ENCODE data around the gene SGSM2.

Gene SGSM2

DNA sequence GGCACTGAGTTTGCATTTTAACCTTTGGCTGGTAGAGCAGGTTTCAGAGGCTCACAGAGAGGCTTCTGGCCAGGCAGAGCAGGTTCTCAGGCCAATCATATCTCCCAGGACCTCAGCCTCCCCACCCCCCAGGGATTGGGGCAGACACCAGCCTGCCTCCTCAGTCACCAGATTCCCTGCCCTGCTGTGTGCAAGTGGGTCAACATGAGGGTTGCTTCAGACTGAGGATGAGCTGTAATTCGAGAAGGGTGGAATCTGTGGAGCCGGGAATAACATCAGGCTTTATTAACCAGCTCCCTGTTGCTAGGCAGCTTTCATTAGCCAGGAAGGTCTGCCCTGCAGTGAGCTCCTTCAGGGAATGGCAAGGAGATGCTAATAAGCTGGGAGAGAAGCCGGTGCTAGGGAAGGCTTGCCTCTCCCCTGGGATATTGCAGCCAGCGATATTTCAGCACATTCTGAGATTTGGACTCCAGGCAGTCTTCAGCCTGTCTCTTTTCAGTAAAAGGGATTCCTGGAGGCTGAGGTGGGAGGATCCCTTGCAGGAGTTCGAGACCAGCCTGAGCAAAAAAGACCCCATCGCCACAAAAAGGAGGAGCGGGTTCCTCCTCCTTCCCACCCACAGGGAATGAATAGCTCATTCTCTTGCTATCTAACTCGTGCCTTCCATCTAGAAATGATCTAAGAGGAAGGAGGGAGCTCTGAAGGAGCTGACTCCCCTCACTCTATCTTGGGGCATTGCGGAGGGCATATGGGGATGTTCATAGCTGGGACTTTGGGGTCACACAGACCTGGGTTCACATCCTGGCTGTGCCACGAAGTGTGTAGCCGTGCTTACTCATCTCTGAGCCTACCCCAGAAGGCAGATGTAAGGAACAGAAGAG is 10.7 kb downstream of the SGSM2 start:
- TF ChIP-seq CTCF (conservative IDR thresholded peaks at IDR 0.05; ENCODE audit: control insufficient read depth, insufficient read depth, low read depth, low read length) = no peak
- peak; percentile 93 for DNase-seq (ENCODE audit: low read depth)
- no peak overlapping the region for H3K4me3 ChIP-seq (ENCODE audit: control insufficient read depth, low read depth, low read length)

GRCh38 chr17:2351269-2351668 is 14.0 kb downstream of the SGSM2 start:
- no peak for TF ChIP-seq CTCF (conservative IDR thresholded peaks at IDR 0.05; ENCODE audit: control insufficient read depth, insufficient read depth, low read depth, low read length)
- H3K4me3 ChIP-seq (ENCODE audit: control insufficient read depth, low read depth, low read length) = no peak overlapping the region
- DNase-seq (ENCODE audit: low read depth) = no peak

DNA sequence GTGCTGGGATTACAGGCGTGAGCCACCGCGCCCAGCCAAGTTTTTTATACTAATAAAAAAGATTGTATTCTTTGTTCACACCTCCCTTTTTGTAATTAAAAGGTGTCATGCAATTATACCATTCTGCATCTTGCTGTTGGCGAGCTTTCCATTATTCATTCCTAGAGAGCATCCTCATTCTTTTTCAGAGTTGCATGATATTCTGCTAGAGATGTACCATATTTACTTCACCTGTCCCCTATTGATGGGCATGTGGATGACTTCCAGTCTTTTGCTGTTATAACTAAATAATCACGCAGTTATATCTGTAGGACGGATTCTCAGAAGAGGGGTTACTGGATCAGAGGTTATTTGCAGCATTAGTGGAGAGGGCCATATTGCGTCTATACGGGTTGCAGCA is 17.0 kb downstream of the SGSM2 start:
- no peak overlapping the region for H3K4me3 ChIP-seq (ENCODE audit: control insufficient read depth, low read depth, low read length)
- no peak for TF ChIP-seq CTCF (conservative IDR thresholded peaks at IDR 0.05; ENCODE audit: control insufficient read depth, insufficient read depth, low read depth, low read length)
- no peak for DNase-seq (ENCODE audit: low read depth)

DNA sequence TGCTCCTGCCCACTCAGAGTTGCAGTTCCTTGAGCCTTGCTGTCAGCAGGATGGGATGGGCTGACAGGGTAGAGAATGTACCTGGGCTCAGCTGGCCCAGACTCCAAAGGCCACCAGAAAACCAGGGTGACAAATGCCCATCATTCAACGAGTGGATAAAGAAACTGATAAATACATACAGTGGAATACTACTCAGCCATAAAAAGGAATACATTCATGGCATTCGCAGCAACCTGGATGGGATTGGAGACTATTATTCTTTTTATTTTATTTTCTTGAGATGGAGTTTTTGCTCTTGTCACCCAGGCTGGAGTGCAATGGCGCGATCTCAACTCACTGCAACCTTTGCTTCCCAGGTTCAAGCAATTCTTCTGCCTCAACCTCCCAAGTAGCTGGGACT is 19.9 kb downstream of the SGSM2 start:
- H3K4me3 ChIP-seq (ENCODE audit: control insufficient read depth, low read depth, low read length) = no peak overlapping the region
- no peak for DNase-seq (ENCODE audit: low read depth)
- TF ChIP-seq CTCF (conservative IDR thresholded peaks at IDR 0.05; ENCODE audit: control insufficient read depth, insufficient read depth, low read depth, low read length) = no peak

DNA sequence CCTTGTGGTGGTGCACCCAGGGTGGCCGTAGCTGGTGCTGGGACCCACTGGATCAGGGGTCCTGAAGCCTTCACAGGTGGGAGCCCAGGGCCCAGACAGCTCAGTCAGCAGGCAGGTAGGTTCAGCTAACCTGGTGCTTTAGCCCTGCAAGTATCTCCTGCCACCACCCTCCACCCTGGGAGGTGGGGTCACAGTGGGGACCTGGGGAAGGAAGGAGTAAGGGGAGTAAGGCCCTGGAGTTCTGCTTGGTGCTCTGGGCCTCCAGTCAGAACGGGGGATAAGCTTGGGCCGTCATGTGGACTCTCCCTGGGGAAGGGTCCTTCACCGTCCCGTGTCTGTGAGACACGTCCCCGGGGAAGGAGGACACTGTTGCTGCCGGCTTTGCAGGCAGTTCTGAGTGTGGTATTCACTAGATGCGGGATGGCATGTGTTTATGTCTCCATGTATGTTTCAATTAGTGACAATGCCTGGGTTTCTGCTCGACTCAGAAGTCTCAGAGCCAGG is 20.7 kb downstream of the SGSM2 start:
- no peak for DNase-seq (ENCODE audit: low read depth)
- no peak overlapping the region for H3K4me3 ChIP-seq (ENCODE audit: control insufficient read depth, low read depth, low read length)
- TF ChIP-seq CTCF (conservative IDR thresholded peaks at IDR 0.05; ENCODE audit: control insufficient read depth, insufficient read depth, low read depth, low read length) = no peak

DNA sequence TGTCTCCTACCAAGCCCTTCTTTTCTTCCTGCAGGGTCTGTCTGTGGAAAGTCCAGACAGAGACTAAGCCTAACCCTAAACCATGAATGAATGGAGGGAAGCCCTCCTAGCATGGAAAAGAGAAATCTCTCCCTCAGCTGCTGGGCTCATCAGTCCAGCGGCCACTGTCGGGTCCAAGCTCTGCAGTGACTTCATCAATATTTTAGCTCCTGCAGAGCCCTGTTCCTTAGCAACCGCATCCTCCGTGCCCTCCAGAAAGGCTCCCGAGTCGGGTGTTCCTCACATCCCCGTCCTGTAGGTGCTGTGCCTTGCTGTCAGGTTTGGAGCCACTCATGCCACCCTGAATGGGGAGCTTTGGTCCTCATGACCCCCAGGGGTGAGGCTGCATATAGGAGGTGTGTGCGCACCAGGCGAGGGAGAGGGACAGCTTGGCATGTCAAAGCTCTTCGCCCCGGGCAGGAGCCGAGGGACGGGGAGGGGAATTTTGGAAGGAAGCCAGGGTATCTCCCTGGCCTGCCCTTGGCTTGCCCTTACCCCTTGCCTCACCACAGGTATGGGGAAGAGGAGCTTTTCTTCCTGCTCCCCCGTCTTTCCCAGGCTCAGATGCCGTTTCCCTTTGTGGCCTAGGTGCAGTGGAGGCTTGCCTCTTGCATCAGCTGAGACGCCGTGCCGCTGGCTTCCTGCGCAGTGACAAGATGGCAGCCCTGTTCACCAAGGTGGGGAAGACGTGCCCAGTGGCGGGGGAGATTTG is 23.9 kb downstream of the SGSM2 start:
- DNase-seq (ENCODE audit: low read depth) = no peak
- no peak overlapping the region for H3K4me3 ChIP-seq (ENCODE audit: control insufficient read depth, low read depth, low read length)
- TF ChIP-seq CTCF (conservative IDR thresholded peaks at IDR 0.05; ENCODE audit: control insufficient read depth, insufficient read depth, low read depth, low read length) = no peak
